GM21528 (cell line): ENCODE measurements around the gene DCST2.
A peak's percentile ranks its signal among the peaks of the same experiment; 100 is the strongest.

ENCODE experiments used
- ATAC-seq: cut with Tn5 transposase; IDR thresholded peaks from one replicate; pipeline ENCODE4 v1.9.1; 2021; ENCODE audit warnings: mild to moderate bottlenecking, moderate library complexity; ENCODE audit not compliant: unreplicated experiment, low FRiP score

DCST2 gene

GRCh38 chr1:155050560-155051341, 17.2 kb upstream of the DCST2 start, which contains the start of gene ADAM15:
Gene ADAM15 (plus strand): TSS chr1:155051316. CDS start chr1:155051387, 71 bp downstream.
- ATAC-seq = peak; percentile 62

DNA sequence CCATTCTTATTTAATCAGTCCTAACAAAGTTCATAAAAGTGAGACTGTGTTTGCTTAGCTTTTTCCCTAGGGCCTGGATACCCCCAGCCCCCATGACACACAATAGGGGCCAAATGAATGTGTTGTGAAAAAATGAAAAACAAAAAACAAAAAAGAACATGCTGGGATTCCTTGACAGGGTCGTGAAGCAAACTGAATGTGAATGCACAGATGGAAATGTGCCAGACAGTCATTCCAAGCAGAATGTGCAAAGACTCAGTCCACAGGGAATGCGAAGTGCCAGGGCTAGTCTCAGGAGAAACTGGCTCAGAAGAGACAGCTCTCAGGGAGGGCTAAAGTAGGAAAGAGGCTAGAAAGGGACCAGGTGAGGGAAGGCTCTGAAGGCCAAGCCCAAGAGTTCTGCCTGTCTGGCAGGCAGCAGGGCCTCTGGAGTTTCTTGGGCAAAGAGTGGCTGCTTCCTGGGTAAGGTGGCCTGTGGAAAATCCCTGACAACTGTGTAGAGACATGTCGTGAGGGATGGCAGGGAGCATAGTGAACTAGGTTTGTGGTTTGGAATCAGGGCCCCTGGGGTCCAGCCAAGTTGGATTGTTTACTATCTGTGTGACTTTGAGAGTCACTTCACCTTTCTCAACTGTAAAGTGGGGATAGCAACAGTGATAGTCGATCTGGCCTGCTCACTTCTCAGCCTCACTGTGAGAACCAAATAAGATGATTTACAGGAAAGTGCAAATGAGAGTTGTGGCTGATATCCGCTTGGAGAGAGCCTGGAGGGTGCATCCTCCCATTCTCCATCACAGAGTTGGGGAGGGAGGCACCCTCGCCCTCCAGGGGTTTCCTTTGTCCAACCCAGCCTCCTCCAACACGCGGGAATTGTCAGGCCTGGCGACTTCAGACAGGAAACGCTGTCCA, 16.3 kb upstream of the DCST2 start:
- ATAC-seq = no peak

DNA sequence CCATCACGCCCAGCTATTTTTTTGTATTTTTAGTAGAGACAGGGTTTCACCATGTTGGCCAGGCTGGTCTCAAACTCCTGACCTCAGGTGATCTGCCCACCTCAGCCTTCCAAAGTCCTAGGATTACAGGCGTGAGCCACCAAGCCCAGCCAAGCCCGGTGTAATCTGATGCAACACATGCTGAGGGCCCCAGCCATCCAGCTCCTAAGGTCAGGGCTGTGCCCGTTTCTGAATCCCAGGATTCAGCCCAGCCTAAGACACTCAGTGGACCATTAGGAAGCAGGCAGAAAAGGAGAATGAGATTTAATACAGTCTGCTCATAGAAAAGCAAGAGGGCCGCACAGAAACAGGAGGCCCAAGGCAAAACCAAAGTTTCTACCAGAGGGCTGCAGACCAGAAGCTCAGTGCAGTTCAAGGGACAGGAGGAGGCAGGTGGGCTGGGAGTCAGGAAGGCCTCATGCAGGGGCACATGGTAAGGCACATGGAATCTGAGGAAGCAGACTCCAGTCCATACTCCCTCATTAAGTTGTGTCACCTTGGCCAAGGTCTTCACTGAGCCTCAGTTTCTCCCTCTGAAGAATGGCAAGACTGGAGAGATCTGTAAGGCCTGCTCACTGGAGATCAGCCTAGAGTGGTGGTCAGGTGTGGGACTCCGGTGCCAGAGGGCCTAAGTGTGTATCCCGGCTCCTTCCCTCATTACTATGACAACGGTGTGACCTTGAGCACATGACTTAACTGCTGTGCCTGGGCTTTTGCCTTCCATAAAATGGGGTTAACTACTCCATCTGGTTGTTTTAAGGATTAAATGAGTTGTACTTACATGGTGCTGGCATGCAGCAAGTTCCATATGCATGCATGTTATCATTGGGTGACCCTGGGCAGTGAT, 15.1 kb upstream of the DCST2 start:
- ATAC-seq = no peak

DNA sequence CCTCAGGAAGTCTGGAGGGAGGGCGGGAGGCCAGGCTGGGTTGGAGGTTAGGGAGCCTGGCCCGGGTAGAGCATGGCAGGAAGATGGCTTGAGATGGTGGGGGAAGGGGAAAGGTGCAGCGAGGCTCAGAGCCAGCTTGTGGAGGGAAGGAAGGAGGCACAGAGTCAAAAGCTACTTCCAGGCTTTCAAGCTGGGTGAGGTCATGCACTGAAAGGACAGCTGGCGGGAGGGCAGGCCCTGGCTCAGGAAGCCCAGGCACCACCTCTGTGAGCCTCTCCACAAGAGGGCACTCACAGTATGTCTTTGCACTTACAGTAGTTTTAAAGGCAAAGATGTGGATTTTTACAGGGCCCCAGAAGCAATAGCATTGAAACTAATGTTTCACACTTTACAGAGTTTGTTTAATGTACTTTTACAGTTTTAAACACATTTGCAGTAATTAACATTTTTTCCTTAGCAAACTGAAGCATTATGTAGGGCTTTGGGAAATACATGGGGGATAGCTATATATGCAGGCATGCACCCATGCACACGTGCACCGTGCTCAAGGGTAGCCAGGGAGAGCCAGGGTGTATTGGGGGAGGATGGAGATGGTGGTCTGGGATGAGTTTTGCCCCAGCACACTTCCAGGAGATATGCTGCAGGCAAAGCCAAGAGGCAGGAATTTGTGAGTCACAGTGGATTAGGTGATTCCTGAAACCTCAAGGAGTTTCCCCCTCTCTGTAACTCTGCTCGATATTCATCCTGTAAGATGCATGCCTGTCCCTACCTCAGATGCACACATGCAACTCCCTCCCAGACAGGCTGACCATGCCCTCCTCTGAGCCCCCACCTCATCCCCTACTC, 11.5 kb upstream of the DCST2 start:
- ATAC-seq = no peak

DNA sequence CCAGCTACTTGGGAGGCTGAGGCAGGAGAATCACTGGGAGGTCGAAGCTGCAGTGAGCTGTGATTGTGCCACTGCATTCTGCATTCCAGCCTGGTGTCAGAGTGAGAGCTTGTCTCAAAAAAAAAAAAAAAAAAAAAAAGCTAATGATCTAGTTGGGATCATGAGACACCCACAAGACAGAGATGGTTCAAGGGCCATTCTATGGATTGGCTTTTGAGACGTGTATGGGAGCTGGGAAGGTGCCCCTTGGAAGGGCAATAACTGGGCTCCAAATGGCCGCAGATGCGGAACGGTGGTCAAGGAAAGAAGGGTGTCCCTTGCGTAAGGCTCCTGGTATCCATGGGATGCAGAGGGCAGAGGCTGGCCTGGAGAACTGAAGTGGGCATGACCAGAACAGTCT, 10.8 kb upstream of the DCST2 start:
- no peak for ATAC-seq

DNA sequence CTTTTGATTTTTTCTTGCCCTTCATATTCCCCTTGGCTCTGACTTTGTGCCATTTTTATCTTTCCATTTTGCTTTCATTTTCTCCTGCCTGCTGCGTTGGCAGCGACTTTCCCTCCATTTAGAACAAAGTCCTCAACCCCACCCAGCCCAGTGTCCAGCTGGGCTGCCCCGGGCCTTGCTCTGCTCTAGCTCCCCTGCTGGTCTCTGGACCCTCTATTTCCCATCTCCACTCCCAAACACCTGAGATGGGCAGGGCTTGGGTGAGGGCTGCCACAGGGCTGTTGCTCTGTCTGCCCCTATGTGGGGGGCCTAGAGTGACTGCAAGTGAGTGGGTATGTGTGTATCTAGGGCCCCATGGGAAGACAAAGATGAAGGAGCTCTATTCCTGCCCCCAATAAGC, 10.2 kb upstream of the DCST2 start:
- no peak for ATAC-seq

DNA sequence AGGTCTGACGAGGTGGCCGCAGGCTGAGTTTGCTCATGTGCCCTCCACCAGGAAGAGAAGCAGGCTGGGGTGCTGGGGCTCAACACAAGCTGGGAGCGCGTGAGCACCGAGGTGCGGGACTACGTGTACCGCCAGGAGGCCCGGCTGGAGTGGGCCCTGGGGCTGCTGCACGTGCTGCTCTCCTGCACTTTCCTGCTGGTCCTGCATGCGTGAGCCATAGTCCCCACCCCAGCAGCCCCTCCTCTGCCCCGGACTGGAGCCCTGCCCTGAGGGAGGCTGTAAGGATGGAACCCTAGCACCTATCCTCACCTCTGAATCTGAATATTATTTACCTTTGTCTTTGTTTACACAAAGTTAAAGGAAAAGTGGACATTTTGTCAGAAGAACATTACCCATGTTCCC, 9.7 kb upstream of the DCST2 start:
- ATAC-seq = no peak

DNA sequence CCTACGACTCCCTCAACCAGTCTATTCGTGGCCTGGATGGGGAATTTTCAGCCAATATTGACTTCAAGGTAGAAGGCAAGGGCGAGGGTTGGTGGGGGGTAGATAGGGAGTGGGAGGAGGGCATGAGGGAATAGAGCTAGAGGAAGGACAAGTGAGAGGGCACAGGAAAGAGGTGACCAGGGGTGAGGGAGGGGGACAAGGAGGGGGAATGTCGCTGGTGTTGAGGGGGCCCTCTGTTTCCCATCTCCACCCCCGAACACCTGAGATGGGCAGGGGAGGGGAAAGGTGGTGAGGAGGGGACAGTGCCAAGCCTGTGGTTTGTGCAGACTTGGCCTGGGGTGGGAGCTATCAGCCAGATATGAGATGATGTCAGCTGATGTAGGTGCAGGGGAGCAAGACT, 9.2 kb upstream of the DCST2 start:
- no peak for ATAC-seq

- ATAC-seq = no peak
These were observed 6.9 kb upstream of the DCST2 start for GRCh38 chr1:155040358-155041093.

DNA sequence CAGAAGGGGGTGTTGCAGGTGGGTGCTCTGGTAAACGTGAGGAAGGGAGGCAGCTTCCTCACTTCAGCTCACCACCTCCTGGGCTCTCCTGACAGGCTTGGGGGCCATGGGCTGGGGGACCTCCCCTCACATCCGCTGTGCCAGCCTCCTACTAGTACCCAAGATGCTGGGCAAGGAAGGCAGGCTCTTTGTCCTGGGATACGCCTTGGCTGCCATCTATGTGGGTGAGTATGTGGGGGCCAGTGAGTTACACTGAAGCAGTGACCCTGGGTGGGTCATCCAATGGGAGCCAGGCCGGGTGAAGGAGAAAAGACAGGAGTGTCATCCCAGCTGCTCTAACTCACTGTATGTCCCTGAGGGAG, 5.7 kb upstream of the DCST2 start:
- ATAC-seq = no peak

DNA sequence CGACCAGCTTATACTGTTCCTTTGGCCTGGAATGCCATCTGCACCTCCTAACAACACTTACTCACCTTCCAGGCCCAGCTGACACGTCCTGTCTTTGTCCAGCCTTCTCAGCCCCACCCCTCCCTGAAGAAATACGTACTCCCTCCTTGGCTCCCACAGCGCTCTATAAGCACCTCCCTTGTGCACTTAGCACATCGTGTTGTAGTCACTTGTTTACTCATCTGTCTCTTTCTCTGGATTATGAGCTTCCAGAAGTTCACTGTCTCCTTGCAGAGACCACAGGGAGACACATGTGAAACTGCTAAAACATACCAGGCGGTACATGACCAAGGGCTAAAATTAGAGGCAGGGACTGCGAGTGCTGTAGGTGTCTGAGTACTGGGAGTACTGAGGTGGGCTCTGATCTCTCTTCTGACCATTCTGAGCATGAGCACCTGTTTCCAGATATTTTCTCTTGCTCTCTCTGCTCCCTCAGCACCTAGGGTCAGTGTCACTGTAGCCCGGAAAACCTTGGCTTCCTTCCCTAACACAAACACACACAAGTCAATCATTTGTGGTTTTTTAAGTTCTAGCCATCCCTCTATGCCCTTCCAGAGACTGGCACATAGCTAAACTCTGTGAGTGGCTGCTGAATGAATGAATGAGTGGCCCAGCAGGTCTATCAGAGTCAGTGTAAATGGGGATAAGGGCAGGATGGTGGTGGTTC, 5.2 kb upstream of the DCST2 start:
- no peak for ATAC-seq

DNA sequence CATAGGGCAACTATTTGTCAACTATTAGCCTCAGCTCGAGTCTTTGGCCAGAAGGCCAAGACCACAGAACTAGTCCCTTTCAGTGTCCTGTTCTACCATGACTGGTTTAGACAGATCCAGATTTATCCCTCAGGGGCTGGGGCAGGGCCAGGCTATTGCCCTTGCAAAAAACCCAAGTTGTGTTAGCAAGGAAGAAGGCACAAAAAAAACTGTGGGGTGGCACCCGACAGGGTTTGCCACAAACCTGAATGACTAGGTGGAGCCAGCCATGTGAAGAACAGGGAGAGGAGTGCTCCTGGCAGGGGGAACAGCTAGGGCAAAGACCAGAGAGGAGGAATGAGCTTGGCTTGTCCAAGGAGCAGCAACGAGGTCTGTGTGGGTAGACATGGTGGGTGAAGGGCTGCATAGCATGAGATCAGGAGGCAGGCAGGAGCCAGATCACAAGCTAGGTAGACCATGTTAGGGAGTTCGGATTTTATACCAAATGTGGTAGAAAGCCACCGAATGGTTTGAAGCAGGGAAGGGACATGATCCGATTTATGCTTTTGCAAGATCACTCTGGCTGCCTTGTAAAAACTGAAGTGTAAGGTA, 4.4 kb upstream of the DCST2 start:
- ATAC-seq = no peak

DNA sequence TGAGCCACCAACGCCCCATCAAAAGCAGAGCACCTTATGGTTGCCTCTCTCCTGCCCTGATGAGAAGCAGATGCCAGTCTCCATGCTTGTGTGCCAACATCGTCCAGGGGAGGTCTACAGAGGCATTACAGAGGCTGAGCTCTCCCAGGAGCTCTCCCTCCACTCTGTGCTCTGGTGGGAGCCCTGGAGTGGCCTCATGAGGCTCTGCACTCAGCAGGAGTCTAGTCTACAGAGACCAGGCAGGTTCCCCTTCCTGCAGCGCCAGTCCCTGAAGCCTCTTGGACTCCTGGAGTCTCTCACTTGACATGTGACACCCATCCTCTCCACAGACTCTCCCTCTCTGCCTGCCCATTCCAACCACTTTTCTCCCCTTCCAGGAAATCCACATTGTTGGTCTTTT, 3.5 kb upstream of the DCST2 start:
- ATAC-seq = no peak

- ATAC-seq = no peak
These were observed 2.4 kb upstream of the DCST2 start for GRCh38 chr1:155035936-155036335.

- ATAC-seq = no peak
These were observed 982 bp upstream of the DCST2 start for GRCh38 chr1:155034318-155035208.

GRCh38 chr1:155032886-155033285, 695 bp downstream of the DCST2 start:
- ATAC-seq = no peak

DNA sequence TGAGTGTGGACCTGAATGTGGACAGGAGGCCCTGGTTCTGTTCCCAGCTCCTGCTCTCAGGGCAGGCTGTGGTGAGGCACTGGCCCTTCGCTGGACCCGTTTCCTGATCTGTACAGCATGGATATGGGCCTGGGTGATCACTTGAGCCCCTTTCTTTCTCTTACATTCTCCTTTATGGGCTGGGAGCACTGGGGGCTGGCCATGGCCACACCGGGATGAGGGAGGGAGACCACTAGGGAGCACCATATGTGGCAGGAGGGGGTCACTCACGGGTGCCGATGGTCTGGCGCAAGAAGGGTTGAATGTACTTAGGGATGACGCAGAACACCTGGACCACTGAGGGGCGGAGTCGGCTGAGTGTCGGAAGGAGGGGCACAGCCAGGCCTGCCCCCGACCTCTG, 2.7 kb downstream of the DCST2 start:
- no peak for ATAC-seq
